ENCODE measurements around the gene RUNX1. TPM values are rescaled to one million over a fixed set of nuclear protein-coding genes. Genes with fewer than 3 reads are reported as not detected.

RUNX1 gene
- total and polyA plus RNA-seq, 2 donors (not counting 3 experiments of a cell fraction or from before 2014, with no cell fraction given), result 4.6 to 17.9 TPM

DNA sequence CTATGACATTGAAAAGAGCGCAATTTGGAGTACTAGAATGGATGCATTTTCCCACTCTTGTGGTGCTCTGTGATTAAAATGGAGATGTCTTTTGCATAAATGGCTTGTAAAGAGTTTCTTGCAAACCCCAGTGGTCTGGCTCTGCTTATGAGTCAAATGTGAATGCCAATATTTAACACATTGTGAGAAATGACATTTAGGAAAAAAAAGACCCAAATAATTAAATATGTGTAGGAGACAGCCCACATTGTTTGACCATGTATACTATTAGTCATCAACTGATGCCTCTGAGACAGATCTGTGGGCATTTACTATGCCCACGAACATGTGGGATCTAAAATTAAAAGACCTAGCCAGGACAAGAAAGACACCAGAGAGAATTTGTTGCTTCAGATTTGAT, 22.2 kb upstream of the RUNX1 start:
- Histone ChIP-seq H3K4me3 (replicated peaks in 1 of 3; ENCODE audit: insufficient read depth in 1 of 3, low read depth in 1 of 3, low read length in 3 of 3) (no peak overlapping the region), H4K20me1 (replicated peaks; ENCODE audit: control insufficient read depth, extremely low read depth, insufficient read depth, low read length) (no peaks in the 10 kb centered on the region), H3K9ac (replicated peaks; ENCODE audit: extremely low read depth, insufficient read depth, low read length) (no peak overlapping the region), H3K9me3 (replicated peaks; ENCODE audit: control insufficient read depth, insufficient read depth, low read length) (no peaks in the 10 kb centered on the region), H3K4me1 (ENCODE audit: control insufficient read depth, extremely low read depth, insufficient read depth, low read length) (peaks cover 10% of the 10 kb centered on the region), H3K9me1 (replicated peaks; ENCODE audit: control insufficient read depth, extremely low read depth, insufficient read depth, low read length) (no peaks in the 10 kb centered on the region), H3K27me3 (ENCODE audit: control insufficient read depth in 2 of 2, insufficient read depth in 2 of 2, low read length in 2 of 2) (no peaks in the 10 kb centered on the region), H3K27ac (ENCODE audit: insufficient read depth, low read depth, low read length) (no peak overlapping the region), H2AFZ (ENCODE audit: low read depth, low read length) (no peak overlapping the region), H3K79me2 (ENCODE audit: control insufficient read depth, insufficient read depth, low read length) (no peaks in the 10 kb centered on the region), H3K4me2 (ENCODE audit: insufficient read depth, low read length) (no peak overlapping the region), H3K36me3 (ENCODE audit: control insufficient read depth in 2 of 2, extremely low read depth in 1 of 2, insufficient read depth in 2 of 2, low read length in 2 of 2) (no peaks in the 10 kb centered on the region)
- TF ChIP-seq MYC (IDR thresholded peaks at IDR 0.05; ENCODE audit: low read depth, low read length) (no peak), JUN (IDR thresholded peaks at IDR 0.05; ENCODE audit: borderline replicate concordance, insufficient read depth, insufficient read length, low read depth) (no peak), POLR2AphosphoS5 (IDR thresholded peaks at IDR 0.05; ENCODE audit: insufficient read depth, low read depth, low read length) (no peak), EZH2 (IDR thresholded peaks at IDR 0.05; ENCODE audit: borderline replicate concordance, low read depth, low read length, severe bottlenecking) (no peak), GATA2 (IDR thresholded peaks at IDR 0.05; ENCODE audit: insufficient read depth, insufficient read length, low read depth, low read length) (no peak), FOS (IDR thresholded peaks at IDR 0.05; ENCODE audit: borderline replicate concordance, insufficient read depth, low read length) (no peak), POLR2A (IDR thresholded peaks at IDR 0.05; ENCODE audit: low read depth, low read length) (no peak)
- TF ChIP-seq, protein P1, sequence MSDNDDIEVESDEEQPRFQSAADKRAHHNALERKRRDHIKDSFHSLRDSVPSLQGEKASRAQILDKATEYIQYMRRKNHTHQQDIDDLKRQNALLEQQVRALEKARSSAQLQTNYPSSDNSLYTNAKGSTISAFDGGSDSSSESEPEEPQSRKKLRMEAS (IDR thresholded peaks at IDR 0.05; ENCODE audit: insufficient read depth, insufficient read length), result no peak
- TF ChIP-seq, protein P2, sequence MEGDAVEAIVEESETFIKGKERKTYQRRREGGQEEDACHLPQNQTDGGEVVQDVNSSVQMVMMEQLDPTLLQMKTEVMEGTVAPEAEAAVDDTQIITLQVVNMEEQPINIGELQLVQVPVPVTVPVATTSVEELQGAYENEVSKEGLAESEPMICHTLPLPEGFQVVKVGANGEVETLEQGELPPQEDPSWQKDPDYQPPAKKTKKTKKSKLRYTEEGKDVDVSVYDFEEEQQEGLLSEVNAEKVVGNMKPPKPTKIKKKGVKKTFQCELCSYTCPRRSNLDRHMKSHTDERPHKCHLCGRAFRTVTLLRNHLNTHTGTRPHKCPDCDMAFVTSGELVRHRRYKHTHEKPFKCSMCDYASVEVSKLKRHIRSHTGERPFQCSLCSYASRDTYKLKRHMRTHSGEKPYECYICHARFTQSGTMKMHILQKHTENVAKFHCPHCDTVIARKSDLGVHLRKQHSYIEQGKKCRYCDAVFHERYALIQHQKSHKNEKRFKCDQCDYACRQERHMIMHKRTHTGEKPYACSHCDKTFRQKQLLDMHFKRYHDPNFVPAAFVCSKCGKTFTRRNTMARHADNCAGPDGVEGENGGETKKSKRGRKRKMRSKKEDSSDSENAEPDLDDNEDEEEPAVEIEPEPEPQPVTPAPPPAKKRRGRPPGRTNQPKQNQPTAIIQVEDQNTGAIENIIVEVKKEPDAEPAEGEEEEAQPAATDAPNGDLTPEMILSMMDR (IDR thresholded peaks at IDR 0.05; ENCODE audit: extremely low read depth in 1 of 2, insufficient read depth in 1 of 2, low read depth in 1 of 2, low read length in 2 of 2), result no peak
- FAIRE-seq (no peak), DNase-seq (ENCODE audit: low read depth, low spot score) (no peak)
- CTCF ChIA-PET, result no interaction called here
- POLR2A ChIA-PET, result no interaction called here
- intact Hi-C loops (cut with micrococcal nuclease), result no loop called here
- no TSS peak for BruUV-seq (replicated peaks)
- dilution Hi-C loops (cut with MboI; ENCODE audit: extremely low pct_ligation_motif_present, low sequenced_read_pairs), result no loop called here

Measured in endothelial cell of umbilical vein (primary cell).